ENCODE measurements around the gene GALC.

GRCh38 chr14:88030079-88030478 lies 37.1 kb upstream of the GALC start:
- no peak for TF ChIP-seq POLR2AphosphoS5 (IDR thresholded peaks at IDR 0.05; ENCODE audit: low read depth, low read length)
- no peak for TF ChIP-seq TAF1 (IDR thresholded peaks at IDR 0.05; ENCODE audit: borderline replicate concordance, low read depth, low read length)
- no peak for TF ChIP-seq POLR2A (IDR thresholded peaks at IDR 0.05; ENCODE audit: low read depth, low read length)

Measured in GM12892 (cell line).